Central memory CD4-positive, alpha-beta T cell (primary cell): ENCODE measurements around the gene NOSTRIN.
"Not testable (repeated sequence)": the region's sequence is repeated elsewhere in the genome, so short reads cannot be mapped to it uniquely, and the experiment has no call there.

Experiments used
- DNase-seq: peaks from one replicate; pipeline ENCODE4 v3.0.0; 2022
- total RNA-seq, 3 experiments: gene quantifications; one replicate each; lab custom pipeline; 2026; lab: John Stamatoyannopoulos, UW

Gene NOSTRIN
- 0 to 0.04 (median 0) reads per million in 3 experiments for total RNA-seq

GRCh38 chr2:168801961-168802858 lies at the start of gene NOSTRIN:
Gene NOSTRIN, plus strand, starts transcription at chr2:168802637. Its CDS starts 10 bp downstream, at chr2:168802647.
- DNase-seq = no peak

- DNase-seq = no peak
These were observed 48.6 kb upstream of the NOSTRIN start for GRCh38 chr2:168753765-168754329.

- no peak for DNase-seq
These were observed 45.2 kb upstream of the NOSTRIN start for GRCh38 chr2:168757223-168757622.

- peak; percentile 45 for DNase-seq
These were observed 43.2 kb upstream of the NOSTRIN start for GRCh38 chr2:168758970-168759820.

GRCh38 chr2:168765401-168765800 lies 37.0 kb upstream of the NOSTRIN start:
- DNase-seq = no peak

- DNase-seq = no peak
These were observed 35.8 kb upstream of the NOSTRIN start for GRCh38 chr2:168766600-168766999.

GRCh38 chr2:168767258-168767657 lies 35.2 kb upstream of the NOSTRIN start:
- no peak for DNase-seq

- DNase-seq = not testable (repeated sequence)
These were observed 34.1 kb upstream of the NOSTRIN start for GRCh38 chr2:168768357-168768756.

- DNase-seq = no peak
These were observed 31.6 kb upstream of the NOSTRIN start for GRCh38 chr2:168770796-168771195.

GRCh38 chr2:168772704-168773103 lies 29.7 kb upstream of the NOSTRIN start:
- DNase-seq = no peak

- no peak for DNase-seq
These were observed 29.3 kb upstream of the NOSTRIN start for GRCh38 chr2:168773128-168773527.

GRCh38 chr2:168773719-168774521 lies 28.5 kb upstream of the NOSTRIN start:
- no peak for DNase-seq

GRCh38 chr2:168775837-168776236 lies 26.6 kb upstream of the NOSTRIN start:
- no peak for DNase-seq

GRCh38 chr2:168780669-168781071 lies 21.8 kb upstream of the NOSTRIN start:
- no peak for DNase-seq

GRCh38 chr2:168781191-168781817 lies 21.1 kb upstream of the NOSTRIN start:
- no peak for DNase-seq

- DNase-seq = no peak
These were observed 20.2 kb upstream of the NOSTRIN start for GRCh38 chr2:168782271-168782670.

- no peak for DNase-seq
These were observed 17.4 kb upstream of the NOSTRIN start for GRCh38 chr2:168784993-168785392.

- DNase-seq = no peak
These were observed 15.2 kb upstream of the NOSTRIN start for GRCh38 chr2:168787098-168787781.

- no peak for DNase-seq
These were observed 14.6 kb upstream of the NOSTRIN start for GRCh38 chr2:168787782-168788376.

- DNase-seq = no peak
These were observed 12.7 kb upstream of the NOSTRIN start for GRCh38 chr2:168789776-168790175.
